A204.1 (cell line): ENCODE measurements around the gene ZNF746.

ENCODE experiments used
- FAIRE-seq: peaks from 2 replicates; lab custom pipeline; 2012; peaks lifted over from hg19 to GRCh38; lab: Jason Lieb, UNC

The ZNF746 gene

DNA sequence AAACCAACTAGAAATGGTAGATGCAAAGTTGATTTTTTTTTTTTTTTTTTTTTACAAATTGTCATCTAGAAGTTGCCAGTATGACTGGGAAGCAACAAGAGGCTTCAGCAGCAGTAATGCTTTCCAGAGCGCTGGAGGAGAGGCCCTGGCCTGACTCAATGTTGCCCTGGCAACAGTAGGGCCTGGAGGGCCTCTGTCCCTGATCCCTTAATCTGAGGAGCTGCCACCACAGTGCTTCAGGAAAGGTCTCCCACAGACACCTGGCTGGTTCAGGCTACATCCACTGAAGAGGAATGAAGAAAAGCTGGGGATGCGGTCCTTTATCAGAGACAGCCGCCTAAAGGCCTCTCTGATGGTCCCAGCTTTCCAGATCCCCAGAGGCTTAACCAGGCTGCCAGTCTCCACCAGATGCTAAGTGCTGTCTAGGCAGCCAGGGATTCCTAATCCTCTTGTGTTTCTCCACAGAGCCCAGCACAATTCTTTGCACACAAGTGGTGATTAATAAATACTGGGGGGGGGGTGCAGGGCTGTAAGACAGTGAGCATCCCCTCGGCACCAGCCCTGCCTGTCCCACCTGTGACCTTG, 70.4 kb downstream of the ZNF746 start:
- no peak for FAIRE-seq

DNA sequence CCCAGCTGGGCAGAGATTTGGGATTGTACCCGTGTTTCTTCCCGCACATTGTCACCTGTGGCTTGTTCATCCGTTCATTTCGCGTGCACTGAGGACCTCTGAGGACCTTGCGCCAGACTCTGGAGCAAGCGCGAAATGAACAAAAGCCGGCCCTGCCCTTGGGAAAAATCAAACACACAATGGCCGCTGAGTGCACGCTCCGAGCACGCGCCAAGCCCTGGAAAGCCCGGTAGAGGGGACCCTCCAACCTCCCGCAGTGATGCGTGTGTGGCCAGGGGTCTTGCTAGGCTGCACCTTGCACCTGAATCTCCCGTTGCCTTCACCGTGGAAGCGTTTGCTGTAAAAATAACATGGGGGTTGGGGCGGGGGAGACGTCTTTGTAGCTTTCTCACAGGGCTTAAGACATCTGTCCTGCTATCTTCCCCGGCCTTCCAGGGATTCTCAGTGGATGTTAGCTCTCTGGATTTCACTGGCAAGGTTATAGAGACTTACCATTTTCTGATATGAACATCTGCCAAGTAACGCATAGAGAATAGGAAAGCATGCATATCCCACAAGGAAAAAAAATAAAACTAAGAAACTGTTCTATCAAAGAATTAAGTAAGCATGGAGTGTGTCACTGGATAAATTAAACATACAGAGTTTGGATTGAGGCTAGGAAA, 74.0 kb downstream of the ZNF746 start:
- FAIRE-seq = no peak

DNA sequence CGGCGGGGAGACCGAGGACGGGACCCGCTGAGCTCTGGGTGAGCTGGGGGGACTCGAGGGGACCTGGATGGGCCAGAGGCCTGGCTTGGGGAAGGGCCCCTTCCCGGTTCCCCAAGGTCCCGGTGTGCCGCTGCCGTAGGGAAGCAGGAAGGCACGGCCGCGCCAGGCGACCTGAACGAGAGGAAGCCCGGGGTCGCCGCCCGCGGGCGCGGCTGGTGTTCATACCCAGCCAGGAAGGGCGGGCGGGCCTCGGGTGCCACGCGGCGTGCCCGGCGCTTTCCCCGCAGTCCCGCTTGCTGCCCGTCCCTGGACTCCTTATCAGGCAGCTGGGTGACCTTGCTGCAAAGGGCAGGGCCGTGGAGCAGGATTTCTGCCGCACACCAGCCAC, 74.7 kb downstream of the ZNF746 start:
- FAIRE-seq = no peak
